ENCODE measurements around the gene TCEAL7. TPM values are rescaled to one million over a fixed set of nuclear protein-coding genes. Genes with fewer than 3 reads are reported as not detected.
"Not testable (repeated sequence)": the region's sequence is repeated elsewhere in the genome, so short reads cannot be mapped to it uniquely, and the experiment has no call there.

The TCEAL7 gene
- total and polyA plus RNA-seq, 2 experiments from 2014 or later = 7.3 to 17.2 TPM

DNA sequence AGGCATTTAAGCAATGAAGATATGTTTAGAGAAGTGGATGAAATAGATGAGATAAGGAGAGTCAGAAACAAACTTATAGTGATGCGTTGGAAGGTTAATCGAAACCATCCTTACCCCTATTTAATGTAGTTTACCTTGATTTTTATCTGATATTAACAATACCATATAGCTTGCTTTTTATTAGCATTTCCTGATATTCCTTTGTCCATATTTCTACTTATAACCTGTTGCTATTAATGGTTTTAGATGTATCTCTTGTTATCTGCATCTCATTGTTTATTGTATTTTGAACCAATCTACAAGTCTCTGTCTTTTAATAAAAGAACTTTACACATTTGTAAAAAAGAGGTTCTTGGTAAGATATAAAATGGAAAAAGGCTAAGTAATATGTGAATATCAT lies 27.8 kb downstream of the TCEAL7 start (continued):
- TF ChIP-seq, protein P1, sequence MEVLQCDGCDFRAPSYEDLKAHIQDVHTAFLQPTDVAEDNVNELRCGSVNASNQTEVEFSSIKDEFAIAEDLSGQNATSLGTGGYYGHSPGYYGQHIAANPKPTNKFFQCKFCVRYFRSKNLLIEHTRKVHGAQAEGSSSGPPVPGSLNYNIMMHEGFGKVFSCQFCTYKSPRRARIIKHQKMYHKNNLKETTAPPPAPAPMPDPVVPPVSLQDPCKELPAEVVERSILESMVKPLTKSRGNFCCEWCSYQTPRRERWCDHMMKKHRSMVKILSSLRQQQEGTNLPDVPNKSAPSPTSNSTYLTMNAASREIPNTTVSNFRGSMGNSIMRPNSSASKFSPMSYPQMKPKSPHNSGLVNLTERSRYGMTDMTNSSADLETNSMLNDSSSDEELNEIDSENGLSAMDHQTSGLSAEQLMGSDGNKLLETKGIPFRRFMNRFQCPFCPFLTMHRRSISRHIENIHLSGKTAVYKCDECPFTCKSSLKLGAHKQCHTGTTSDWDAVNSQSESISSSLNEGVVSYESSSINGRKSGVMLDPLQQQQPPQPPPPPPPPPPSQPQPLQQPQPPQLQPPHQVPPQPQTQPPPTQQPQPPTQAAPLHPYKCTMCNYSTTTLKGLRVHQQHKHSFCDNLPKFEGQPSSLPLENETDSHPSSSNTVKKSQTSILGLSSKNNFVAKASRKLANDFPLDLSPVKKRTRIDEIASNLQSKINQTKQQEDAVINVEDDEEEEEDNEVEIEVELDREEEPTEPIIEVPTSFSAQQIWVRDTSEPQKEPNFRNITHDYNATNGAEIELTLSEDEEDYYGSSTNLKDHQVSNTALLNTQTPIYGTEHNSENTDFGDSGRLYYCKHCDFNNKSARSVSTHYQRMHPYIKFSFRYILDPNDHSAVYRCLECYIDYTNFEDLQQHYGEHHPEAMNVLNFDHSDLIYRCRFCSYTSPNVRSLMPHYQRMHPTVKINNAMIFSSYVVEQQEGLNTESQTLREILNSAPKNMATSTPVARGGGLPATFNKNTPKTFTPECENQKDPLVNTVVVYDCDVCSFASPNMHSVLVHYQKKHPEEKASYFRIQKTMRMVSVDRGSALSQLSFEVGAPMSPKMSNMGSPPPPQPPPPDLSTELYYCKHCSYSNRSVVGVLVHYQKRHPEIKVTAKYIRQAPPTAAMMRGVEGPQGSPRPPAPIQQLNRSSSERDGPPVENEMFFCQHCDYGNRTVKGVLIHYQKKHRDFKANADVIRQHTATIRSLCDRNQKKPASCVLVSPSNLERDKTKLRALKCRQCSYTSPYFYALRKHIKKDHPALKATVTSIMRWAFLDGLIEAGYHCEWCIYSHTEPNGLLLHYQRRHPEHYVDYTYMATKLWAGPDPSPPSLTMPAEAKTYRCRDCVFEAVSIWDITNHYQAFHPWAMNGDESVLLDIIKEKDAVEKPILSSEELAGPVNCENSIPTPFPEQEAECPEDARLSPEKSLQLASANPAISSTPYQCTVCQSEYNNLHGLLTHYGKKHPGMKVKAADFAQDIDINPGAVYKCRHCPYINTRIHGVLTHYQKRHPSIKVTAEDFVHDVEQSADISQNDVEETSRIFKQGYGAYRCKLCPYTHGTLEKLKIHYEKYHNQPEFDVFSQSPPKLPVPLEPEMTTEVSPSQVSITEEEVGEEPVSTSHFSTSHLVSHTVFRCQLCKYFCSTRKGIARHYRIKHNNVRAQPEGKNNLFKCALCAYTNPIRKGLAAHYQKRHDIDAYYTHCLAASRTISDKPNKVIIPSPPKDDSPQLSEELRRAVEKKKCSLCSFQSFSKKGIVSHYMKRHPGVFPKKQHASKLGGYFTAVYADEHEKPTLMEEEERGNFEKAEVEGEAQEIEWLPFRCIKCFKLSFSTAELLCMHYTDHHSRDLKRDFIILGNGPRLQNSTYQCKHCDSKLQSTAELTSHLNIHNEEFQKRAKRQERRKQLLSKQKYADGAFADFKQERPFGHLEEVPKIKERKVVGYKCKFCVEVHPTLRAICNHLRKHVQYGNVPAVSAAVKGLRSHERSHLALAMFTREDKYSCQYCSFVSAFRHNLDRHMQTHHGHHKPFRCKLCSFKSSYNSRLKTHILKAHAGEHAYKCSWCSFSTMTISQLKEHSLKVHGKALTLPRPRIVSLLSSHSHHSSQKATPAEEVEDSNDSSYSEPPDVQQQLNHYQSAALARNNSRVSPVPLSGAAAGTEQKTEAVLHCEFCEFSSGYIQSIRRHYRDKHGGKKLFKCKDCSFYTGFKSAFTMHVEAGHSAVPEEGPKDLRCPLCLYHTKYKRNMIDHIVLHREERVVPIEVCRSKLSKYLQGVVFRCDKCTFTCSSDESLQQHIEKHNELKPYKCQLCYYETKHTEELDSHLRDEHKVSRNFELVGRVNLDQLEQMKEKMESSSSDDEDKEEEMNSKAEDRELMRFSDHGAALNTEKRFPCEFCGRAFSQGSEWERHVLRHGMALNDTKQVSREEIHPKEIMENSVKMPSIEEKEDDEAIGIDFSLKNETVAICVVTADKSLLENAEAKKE (CRISPR knock-in tag; IDR thresholded peaks at IDR 0.05) = no peak
- TF ChIP-seq EZH2 (IDR thresholded peaks at IDR 0.05; ENCODE audit: low read depth, unreplicated experiment) = no peak
- TF ChIP-seq, protein P2, sequence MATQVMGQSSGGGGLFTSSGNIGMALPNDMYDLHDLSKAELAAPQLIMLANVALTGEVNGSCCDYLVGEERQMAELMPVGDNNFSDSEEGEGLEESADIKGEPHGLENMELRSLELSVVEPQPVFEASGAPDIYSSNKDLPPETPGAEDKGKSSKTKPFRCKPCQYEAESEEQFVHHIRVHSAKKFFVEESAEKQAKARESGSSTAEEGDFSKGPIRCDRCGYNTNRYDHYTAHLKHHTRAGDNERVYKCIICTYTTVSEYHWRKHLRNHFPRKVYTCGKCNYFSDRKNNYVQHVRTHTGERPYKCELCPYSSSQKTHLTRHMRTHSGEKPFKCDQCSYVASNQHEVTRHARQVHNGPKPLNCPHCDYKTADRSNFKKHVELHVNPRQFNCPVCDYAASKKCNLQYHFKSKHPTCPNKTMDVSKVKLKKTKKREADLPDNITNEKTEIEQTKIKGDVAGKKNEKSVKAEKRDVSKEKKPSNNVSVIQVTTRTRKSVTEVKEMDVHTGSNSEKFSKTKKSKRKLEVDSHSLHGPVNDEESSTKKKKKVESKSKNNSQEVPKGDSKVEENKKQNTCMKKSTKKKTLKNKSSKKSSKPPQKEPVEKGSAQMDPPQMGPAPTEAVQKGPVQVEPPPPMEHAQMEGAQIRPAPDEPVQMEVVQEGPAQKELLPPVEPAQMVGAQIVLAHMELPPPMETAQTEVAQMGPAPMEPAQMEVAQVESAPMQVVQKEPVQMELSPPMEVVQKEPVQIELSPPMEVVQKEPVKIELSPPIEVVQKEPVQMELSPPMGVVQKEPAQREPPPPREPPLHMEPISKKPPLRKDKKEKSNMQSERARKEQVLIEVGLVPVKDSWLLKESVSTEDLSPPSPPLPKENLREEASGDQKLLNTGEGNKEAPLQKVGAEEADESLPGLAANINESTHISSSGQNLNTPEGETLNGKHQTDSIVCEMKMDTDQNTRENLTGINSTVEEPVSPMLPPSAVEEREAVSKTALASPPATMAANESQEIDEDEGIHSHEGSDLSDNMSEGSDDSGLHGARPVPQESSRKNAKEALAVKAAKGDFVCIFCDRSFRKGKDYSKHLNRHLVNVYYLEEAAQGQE (IDR thresholded peaks at IDR 0.05; ENCODE audit: unreplicated experiment) = no peak

DNA sequence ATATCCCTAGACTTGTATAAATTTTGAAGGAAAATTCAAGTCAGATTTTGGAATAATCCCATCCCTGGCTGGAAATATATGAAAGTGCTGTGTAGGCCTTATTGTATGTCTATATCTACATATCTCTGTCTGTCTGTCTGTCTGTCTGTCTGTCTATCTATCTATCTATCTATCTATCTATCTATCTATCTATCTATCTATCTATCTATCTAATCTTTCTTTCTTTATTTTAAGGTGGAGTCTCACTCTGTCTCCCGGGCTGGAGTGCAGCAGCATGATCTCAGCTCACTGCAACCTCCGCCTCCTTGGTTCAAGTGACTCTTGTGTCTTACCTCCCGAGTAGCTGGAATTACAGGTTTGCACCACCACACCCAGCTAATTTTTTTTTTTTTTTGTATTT lies 29.6 kb downstream of the TCEAL7 start:
- peaks cover 11% of the 10 kb centered on the region for H3K4me1 ChIP-seq (ENCODE audit: insufficient read depth)
- ATAC-seq; H3F3A ChIP-seq (replicated peaks; ENCODE audit: low read depth); H3K9me3 Mint-ChIP-seq; H4K20me1 ChIP-seq (replicated peaks; ENCODE audit: insufficient read depth); DNase-seq (ENCODE audit: low spot score); H3K4me2 ChIP-seq; H2AFZ ChIP-seq; H3K27ac ChIP-seq (ENCODE audit: low read depth); H3K36me3 ChIP-seq (ENCODE audit: insufficient read depth); H3K27me3 Mint-ChIP-seq (ENCODE audit: insufficient read depth, low read depth, poor library complexity); H3K9me2 ChIP-seq (ENCODE audit: insufficient read depth); H3K27ac Mint-ChIP-seq; H3K4me3 ChIP-seq; H3K4me3 Mint-ChIP-seq; H3K27me3 ChIP-seq (ENCODE audit: insufficient read depth): not testable (repeated sequence)
- peaks cover 24% of the 10 kb centered on the region for H3K4me1 Mint-ChIP-seq
- peaks cover 12% of the 10 kb centered on the region for H3K79me2 ChIP-seq (replicated peaks; ENCODE audit: insufficient read depth)
- peaks cover 13% of the 10 kb centered on the region for H3K36me3 Mint-ChIP-seq (ENCODE audit: low read depth)

Measured in GM23338 (cell line).